Neuron (in vitro differentiated cells): ENCODE data around the gene GLS.
"Not testable (repeated sequence)": the region's sequence is repeated elsewhere in the genome, so short reads cannot be mapped to it uniquely, and the experiment has no call there.

Experiments
- H2AFZ ChIP-seq: one replicate; pipeline ENCODE4 v1.6.1; 2013; ENCODE audit warnings: low read depth, mild to moderate bottlenecking, inconsistent platforms, low read length, moderate library complexity
- H3K27me3 ChIP-seq: one replicate; pipeline ENCODE4 v1.6.1; 2013; ENCODE audit warnings: low read length; ENCODE audit not compliant: insufficient read depth
- H3K36me3 ChIP-seq: one replicate; pipeline ENCODE4 v1.6.1; 2013; ENCODE audit warnings: low read length; ENCODE audit not compliant: insufficient read depth
- H3K4me1 ChIP-seq: one replicate; pipeline ENCODE4 v1.6.1; 2013; ENCODE audit warnings: low read length; ENCODE audit not compliant: insufficient read depth
- H3K4me3 ChIP-seq: 2 replicates; pipeline ENCODE4 v1.5.1; 2013; ENCODE audit warnings: mild to moderate bottlenecking, low read length, moderate library complexity
- H3K9me3 ChIP-seq: one replicate; pipeline ENCODE4 v1.6.1; 2013; ENCODE audit warnings: low read length

The GLS gene

DNA sequence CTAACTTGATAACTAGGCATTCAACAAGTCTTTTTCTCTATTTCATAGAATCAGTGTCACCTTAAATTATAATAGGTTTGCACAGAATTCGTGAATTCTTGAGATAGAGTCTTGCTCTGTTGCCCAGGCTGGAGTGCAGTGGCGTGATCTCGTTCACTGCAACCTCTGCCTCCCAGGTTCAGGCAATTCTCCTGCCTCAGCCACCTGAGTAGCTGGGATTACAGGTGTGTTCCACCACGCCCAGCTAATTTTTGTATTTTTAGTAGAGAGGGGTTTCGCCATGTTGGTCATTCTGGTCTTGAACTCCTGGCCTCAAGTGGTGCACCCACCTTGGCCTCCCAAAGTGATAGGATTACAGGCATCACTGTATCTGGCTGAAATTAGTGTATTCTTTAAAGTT is 80.5 kb downstream of the GLS start:
- not testable (repeated sequence) for H3K27me3 ChIP-seq, H3K4me1 ChIP-seq, H3K9me3 ChIP-seq, H3K4me3 ChIP-seq, H2AFZ ChIP-seq
- H3K36me3 ChIP-seq = peaks cover 12% of the 10 kb centered on the region

DNA sequence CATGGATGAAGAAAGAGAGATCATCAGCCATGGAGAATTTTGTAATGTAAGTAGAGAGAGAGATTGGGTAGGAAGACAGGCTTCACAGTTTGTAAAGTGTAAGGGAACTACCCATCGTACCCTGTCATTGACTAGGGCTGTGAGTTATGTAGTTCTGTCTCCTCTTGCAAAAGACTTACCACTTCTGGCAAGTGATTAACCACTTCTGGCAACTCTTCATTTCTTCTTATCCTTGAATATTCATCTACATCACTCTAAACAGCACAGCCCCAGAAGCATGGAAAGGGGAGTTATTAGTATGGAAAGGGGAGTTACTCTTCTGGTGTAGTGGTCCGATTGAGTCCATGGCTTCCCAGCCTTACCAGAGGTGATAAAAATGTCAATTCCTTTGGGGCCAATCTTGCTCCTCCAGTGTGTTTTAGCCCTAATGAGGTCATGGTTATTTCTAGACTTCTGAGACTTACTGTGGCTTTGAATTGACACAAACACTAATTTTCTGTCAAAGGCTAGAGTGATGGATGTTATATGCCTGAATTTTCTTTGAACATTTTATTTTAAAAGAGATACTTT is 81.4 kb downstream of the GLS start:
- peaks cover 15% of the 10 kb centered on the region for H3K36me3 ChIP-seq
- H3K4me1 ChIP-seq = no peaks in the 10 kb centered on the region
- no peak overlapping the region for H2AFZ ChIP-seq
- no peak overlapping the region for H3K4me3 ChIP-seq
- no peaks in the 10 kb centered on the region for H3K9me3 ChIP-seq
- no peaks in the 10 kb centered on the region for H3K27me3 ChIP-seq

DNA sequence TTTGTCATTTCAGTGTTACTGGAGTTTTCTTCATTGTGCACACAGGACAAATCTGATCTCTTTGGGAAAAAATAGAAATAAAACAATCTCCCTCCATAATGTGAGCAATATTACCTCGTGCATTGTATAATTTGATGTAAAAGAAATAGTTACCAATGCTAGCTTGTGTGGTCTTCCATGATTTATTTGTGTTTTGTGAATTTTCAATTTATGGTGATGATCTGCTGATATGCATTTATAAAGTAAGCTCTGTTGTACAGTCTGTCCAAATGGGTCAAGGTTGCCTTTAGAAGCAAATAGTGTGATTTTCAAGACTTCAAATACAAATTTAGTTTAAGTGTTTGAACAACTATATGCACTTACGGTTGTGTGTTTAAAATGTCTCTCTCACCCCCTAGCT is 82.5 kb downstream of the GLS start:
- H3K4me1 ChIP-seq = no peaks in the 10 kb centered on the region
- no peak overlapping the region for H3K4me3 ChIP-seq
- H3K9me3 ChIP-seq = no peaks in the 10 kb centered on the region
- H2AFZ ChIP-seq = no peak overlapping the region
- no peaks in the 10 kb centered on the region for H3K27me3 ChIP-seq
- peaks cover 21% of the 10 kb centered on the region for H3K36me3 ChIP-seq

DNA sequence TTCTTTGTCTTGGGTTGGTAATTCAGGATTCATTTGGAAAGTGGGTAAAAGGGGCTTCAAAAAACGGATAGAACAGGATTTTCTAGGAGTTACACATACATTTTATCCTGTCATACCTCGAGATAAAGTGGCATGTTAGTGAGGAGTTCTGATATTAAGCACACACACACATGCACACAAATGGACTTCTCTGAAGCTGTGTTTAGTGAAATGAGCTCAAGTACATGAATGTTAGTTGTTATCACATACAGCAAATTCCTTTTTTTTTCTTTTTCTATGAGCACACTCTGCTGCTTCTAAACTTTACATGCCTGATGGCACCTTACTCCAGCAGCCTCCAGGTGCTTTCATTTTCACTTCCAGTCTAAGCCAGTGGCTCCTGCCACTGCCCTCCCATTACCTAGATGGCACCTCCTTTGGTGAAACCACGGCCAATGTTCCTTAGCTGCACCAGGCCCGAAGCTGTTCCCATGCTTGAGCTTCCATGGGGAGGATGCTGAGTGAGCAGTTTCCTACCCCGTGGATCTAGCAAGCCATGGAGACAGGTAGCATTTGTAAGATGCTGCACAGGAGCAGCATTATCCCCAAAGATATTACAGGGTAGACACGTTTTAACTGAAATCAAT is 83.7 kb downstream of the GLS start:
- Histone ChIP-seq H3K27me3 (no peaks in the 10 kb centered on the region), H3K4me3 (no peak overlapping the region), H3K36me3 (peaks cover 29% of the 10 kb centered on the region), H3K9me3 (no peaks in the 10 kb centered on the region), H3K4me1 (no peaks in the 10 kb centered on the region), H2AFZ (no peak overlapping the region)

DNA sequence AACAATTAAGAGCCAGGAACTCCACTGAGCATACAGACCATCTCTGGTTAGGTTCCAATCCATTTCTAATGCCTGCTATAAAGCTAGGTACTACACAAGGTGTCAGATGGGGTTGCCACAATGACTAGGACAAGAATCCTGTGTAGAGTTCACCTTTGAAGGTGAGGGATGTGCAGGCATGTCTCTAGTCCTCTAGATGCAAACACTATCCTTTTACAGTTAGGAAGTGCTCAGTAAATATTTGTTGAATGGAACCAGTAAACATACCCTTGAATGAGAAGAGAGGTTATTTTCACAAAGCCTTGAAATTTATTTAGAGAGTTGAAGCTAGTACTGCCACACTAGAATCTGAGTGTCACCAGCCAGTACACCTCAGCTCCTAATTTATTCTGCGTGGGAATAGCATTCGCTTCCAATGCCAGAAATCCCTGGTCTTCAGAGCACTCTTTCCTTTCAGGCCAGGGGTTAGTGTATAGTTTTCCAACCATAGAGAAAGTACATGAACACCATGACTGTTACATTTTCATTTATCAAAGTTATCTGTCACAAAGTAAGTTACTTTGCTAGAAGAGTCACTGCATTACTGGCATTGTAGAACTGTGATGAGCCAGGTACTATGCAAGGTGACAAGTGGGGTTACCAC is 85.1 kb downstream of the GLS start:
- no peaks in the 10 kb centered on the region for H3K4me1 ChIP-seq
- H3K36me3 ChIP-seq = peaks cover 43% of the 10 kb centered on the region
- no peak overlapping the region for H3K4me3 ChIP-seq
- no peak overlapping the region for H2AFZ ChIP-seq
- H3K27me3 ChIP-seq = no peaks in the 10 kb centered on the region
- H3K9me3 ChIP-seq = no peaks in the 10 kb centered on the region

DNA sequence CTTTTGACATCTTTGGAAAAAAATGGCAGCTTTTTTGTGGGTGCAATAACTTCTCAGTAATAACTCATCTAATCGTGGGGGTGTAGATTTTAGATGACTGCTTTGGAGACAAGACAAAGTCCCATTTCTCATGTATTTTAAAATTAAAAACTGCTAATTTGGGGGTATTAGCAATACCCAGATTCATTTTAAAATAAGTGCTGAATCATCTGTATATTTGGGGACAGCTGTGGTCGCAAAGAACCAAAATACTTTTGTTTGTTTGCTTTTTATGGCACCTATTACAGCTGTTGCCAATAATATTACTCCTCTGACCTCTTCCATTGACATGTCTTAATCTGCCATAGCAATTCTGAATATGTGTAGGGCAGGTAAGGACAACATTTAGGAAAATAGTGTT is 87.9 kb downstream of the GLS start:
- no peaks in the 10 kb centered on the region for H3K4me1 ChIP-seq
- no peaks in the 10 kb centered on the region for H3K27me3 ChIP-seq
- no peak overlapping the region for H3K4me3 ChIP-seq
- H3K9me3 ChIP-seq = peaks cover 2% of the 10 kb centered on the region
- peaks cover 68% of the 10 kb centered on the region for H3K36me3 ChIP-seq
- H2AFZ ChIP-seq = no peak overlapping the region

DNA sequence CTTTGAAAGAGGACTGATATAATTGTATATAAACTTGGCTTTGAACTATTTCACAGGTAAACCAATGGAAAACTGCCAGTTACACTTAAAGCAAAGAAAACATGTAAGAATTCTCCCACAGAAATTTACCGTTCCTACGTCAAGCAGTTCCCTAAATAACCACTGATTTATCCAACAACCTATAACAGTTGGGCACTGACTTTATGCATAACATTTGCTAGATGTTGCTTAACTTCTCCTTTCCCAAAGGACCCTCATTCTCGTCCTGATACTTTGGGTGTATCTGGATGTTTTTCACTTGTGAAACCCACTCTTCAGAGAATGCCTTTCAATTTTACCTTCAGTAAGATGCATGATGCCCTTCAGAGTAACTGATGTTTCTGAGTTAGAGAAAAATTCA is 89.5 kb downstream of the GLS start:
- Histone ChIP-seq H3K4me1 (no peaks in the 10 kb centered on the region), H3K9me3 (peaks cover 2% of the 10 kb centered on the region), H3K4me3 (no peak overlapping the region), H3K36me3 (peaks cover 76% of the 10 kb centered on the region), H3K27me3 (no peaks in the 10 kb centered on the region), H2AFZ (no peak overlapping the region)

DNA sequence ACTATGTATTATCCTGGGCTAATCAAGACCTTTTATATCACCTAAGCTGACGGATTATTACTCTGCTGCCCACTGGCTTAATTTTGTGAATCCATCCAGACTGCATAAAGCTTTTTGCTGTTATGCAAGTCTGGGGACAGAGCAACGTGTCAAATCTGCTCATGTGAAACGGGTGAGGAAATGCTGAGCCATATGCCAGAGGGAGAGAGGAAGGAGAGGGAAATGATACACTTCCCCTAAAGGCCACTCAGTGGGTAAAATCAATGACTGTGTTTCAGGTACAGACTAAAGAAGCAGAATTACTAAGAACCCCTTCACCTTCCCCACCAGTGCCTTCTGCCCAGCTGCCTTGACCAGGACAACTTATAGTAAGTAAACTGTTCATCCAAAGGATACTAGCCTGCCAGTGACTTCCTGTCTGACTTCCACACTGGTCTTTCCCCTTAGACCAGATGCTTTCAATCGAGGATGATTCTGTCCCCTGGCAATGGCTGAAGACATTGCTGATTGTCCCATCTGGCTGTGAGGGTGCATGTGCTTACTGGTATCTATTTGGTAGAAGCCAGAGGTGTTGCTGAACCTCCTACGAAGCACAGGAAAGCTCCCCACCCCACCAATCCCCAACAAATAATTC is 90.4 kb downstream of the GLS start:
- Histone ChIP-seq H2AFZ (no peak overlapping the region), H3K9me3 (peaks cover 2% of the 10 kb centered on the region), H3K36me3 (peaks cover 81% of the 10 kb centered on the region), H3K4me3 (no peak overlapping the region), H3K27me3 (no peaks in the 10 kb centered on the region), H3K4me1 (no peaks in the 10 kb centered on the region)

DNA sequence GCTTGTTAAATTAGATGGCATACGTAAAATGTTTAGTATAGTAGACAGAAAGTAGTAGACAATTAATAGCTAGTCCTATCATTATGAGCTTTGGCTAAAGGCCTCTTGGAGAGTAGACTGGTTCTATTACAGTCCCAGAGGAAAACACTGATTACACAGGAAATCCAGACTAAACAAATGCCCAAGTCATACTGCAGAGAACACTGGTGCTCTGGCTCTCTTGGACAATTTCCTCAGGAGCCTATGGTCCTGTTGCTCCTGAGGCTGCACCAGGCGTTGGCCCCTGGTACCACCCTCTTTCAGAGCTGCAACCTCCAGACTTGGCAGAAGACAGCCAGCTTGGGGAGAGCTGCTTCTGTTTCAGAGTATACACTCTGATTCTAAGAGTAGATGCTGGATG is 91.6 kb downstream of the GLS start:
- Histone ChIP-seq H3K9me3 (peaks cover 2% of the 10 kb centered on the region), H3K27me3 (no peaks in the 10 kb centered on the region), H3K4me3 (no peak overlapping the region), H3K4me1 (no peaks in the 10 kb centered on the region), H3K36me3 (peaks cover 90% of the 10 kb centered on the region), H2AFZ (no peak overlapping the region)

DNA sequence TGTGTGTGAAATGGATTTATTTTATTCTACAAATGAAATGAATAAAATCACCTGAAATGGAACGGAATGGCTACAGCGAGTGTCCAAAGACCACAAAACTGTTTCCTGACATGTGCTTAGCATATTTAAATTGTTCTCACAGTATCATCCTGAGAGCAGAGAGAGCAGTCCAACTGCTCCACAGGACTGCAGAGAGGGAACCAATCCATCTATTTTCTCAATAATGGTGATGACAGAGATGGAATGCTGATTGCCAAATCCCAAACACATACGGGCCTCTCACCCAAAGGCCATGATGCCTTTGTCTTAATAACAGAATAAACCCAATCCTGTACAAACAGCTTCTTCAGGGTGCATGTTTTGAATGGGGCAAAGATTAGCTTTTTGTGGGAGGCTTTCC is 92.2 kb downstream of the GLS start:
- no peaks in the 10 kb centered on the region for H3K27me3 ChIP-seq
- peaks cover 91% of the 10 kb centered on the region for H3K36me3 ChIP-seq
- H3K4me3 ChIP-seq = no peak overlapping the region
- H3K4me1 ChIP-seq = no peaks in the 10 kb centered on the region
- no peak overlapping the region for H2AFZ ChIP-seq
- H3K9me3 ChIP-seq = peaks cover 2% of the 10 kb centered on the region

DNA sequence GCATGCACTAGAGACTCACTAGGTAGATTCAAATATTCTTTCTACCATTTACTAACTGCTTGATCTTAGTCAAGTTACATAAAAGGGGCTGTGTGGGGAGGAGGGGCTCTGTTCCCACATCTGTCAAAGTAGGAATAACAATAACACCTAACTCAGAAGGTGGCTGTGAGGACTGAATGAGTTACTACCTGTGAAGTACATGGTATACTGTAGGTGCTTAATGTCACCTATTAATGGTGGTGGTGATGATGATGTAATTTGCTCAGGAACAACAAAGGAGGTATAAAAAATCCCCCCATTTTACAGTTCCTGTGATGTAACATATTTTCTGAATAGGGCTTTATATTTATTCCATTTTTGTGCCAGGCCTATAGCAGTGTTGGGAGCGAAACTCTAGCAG is 92.6 kb downstream of the GLS start:
- H3K36me3 ChIP-seq = peaks cover 91% of the 10 kb centered on the region
- no peak overlapping the region for H3K4me3 ChIP-seq
- peaks cover 2% of the 10 kb centered on the region for H3K9me3 ChIP-seq
- H3K4me1 ChIP-seq = no peaks in the 10 kb centered on the region
- no peak overlapping the region for H2AFZ ChIP-seq
- no peaks in the 10 kb centered on the region for H3K27me3 ChIP-seq

DNA sequence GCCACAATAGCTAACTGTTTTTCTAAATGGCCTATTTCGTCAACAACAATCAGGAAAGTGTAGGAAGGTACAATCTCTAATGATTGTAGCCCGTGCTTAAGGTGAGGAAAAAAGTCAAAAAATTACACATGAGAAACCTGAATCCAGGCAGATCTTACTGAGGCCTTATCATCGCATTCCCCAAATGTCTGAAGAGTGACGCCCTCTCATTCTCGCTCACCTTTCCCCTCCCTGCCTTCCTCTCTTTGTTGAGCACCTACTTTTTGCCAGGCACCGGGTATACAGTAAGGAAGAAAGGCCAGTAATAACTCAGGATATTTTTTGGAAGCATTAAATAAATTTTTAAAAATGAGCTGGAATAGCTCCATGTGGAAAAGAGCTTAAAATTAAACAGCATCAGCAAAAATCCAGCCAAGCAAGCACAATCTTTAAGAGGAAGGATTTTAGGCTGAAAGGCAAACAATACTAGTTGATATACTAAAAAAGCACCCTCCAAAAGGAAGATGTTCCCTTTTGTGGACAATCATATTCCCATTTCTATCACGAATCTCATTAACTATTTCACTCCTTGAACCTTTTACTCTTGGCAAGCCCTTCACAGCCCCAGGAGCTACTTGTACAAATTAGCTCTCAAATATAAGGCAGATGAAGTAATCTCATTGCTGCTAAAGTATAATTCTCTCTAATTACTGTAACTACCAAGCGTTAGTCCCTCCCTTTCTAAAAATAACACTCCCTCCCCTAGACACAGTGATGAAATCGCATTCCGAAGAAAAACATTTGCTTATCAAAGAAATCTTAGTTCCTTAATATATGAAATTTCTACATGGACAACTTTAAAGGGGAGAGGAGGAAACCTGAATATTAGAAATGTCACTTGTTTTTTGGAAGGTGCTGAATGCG is 93.4 kb downstream of the GLS start:
- peaks cover 95% of the 10 kb centered on the region for H3K36me3 ChIP-seq

More for the DNA sequence above, 93.4 kb downstream of the GLS start:
- Histone ChIP-seq H2AFZ (no peak overlapping the region), H3K27me3 (no peaks in the 10 kb centered on the region), H3K4me1 (no peaks in the 10 kb centered on the region), H3K9me3 (peaks cover 2% of the 10 kb centered on the region), H3K4me3 (no peak overlapping the region)
